ENCODE results near the gene SLC5A12. TPM values are rescaled to one million over a fixed set of nuclear protein-coding genes. Genes with fewer than 3 reads are reported as not detected.

The SLC5A12 gene
- 1.3 and 4.8 TPM in 2 replicates for total RNA-seq (ENCODE audit: low replicate concordance)
- long read RNA-seq, full-length matches to known transcripts: 17 of 21 reads
- long read RNA-seq, partial matches to known transcripts: 3 of 21 reads
- long read RNA-seq, other reads (novel, unspliced or antisense): 1 of 21 reads

- Mint-ChIP-seq H3K27me3 (no peaks in the 10 kb centered on the region), H3K9me3 (peaks cover 5% of the 10 kb centered on the region), H3K27ac (no peak within 1 kb of the TSS), H3K4me3 (no peak within 1 kb of the TSS), H3K36me3 (no peaks in the 10 kb centered on the region), H3K4me1 (ENCODE audit: unreplicated experiment) (no peaks in the 10 kb centered on the region)
- no peak for TF ChIP-seq CTCF (conservative IDR thresholded peaks at IDR 0.05)
- DNase-seq (ENCODE audit: extremely low spot score, unreplicated experiment): no peak
Measured at GRCh38 chr11:26721948-26722475, at the start of gene SLC5A12. Gene SLC5A12, minus strand, starts transcription at chr11:26722060. Its CDS starts 346 bp downstream, at chr11:26721714.

GRCh38 chr11:26769027-26769426 is 47.2 kb upstream of the SLC5A12 start:
- peaks cover 4% of the 10 kb centered on the region for H3K9me3 Mint-ChIP-seq

GRCh38 chr11:26767060-26767459 is 45.2 kb upstream of the SLC5A12 start:
- H3K4me1 Mint-ChIP-seq (ENCODE audit: unreplicated experiment): no peaks in the 10 kb centered on the region
- DNase-seq (ENCODE audit: extremely low spot score, unreplicated experiment): no peak

More at GRCh38 chr11:26769027-26769426, 47.2 kb upstream of the SLC5A12 start:
- Mint-ChIP-seq H3K27ac (no peak overlapping the region), H3K27me3 (no peaks in the 10 kb centered on the region), H3K36me3 (no peaks in the 10 kb centered on the region), H3K4me1 (ENCODE audit: unreplicated experiment) (no peaks in the 10 kb centered on the region), H3K4me3 (no peak overlapping the region)
- DNase-seq (ENCODE audit: extremely low spot score, unreplicated experiment): no peak
- no peak for TF ChIP-seq CTCF (conservative IDR thresholded peaks at IDR 0.05)

GRCh38 chr11:26765323-26765722 is 43.5 kb upstream of the SLC5A12 start:
- DNase-seq (ENCODE audit: extremely low spot score, unreplicated experiment): no peak
- no peak for TF ChIP-seq CTCF (conservative IDR thresholded peaks at IDR 0.05)
- no peaks in the 10 kb centered on the region for H3K4me1 Mint-ChIP-seq (ENCODE audit: unreplicated experiment)
- no peak overlapping the region for H3K4me3 Mint-ChIP-seq
- no peaks in the 10 kb centered on the region for H3K27me3 Mint-ChIP-seq
- peaks cover 4% of the 10 kb centered on the region for H3K9me3 Mint-ChIP-seq
- H3K36me3 Mint-ChIP-seq: no peaks in the 10 kb centered on the region
- no peak overlapping the region for H3K27ac Mint-ChIP-seq

More at GRCh38 chr11:26767060-26767459, 45.2 kb upstream of the SLC5A12 start:
- no peak overlapping the region for H3K27ac Mint-ChIP-seq
- H3K27me3 Mint-ChIP-seq: no peaks in the 10 kb centered on the region
- no peaks in the 10 kb centered on the region for H3K36me3 Mint-ChIP-seq
- peaks cover 4% of the 10 kb centered on the region for H3K9me3 Mint-ChIP-seq
- H3K4me3 Mint-ChIP-seq: no peak overlapping the region
- no peak for TF ChIP-seq CTCF (conservative IDR thresholded peaks at IDR 0.05)

GRCh38 chr11:26764825-26765224 is 43.0 kb upstream of the SLC5A12 start:
- H3K9me3 Mint-ChIP-seq: no peaks in the 10 kb centered on the region

More at GRCh38 chr11:26764825-26765224, 43.0 kb upstream of the SLC5A12 start:
- Mint-ChIP-seq H3K27ac (no peak overlapping the region), H3K4me3 (no peak overlapping the region), H3K4me1 (ENCODE audit: unreplicated experiment) (no peaks in the 10 kb centered on the region), H3K36me3 (no peaks in the 10 kb centered on the region), H3K27me3 (no peaks in the 10 kb centered on the region)
- no peak for TF ChIP-seq CTCF (conservative IDR thresholded peaks at IDR 0.05)
- no peak for DNase-seq (ENCODE audit: extremely low spot score, unreplicated experiment)

Data from type B pancreatic cell (in vitro differentiated cells).